GM21360 (cell line): ENCODE measurements around the gene MAML1.
A peak's percentile ranks its signal among the peaks of the same experiment; 100 is the strongest.
"Not testable (repeated sequence)": the region's sequence is repeated elsewhere in the genome, so short reads cannot be mapped to it uniquely, and the experiment has no call there.

Experiments used
- ATAC-seq: cut with Tn5 transposase; IDR thresholded peaks from one replicate; pipeline ENCODE4 v1.9.1; 2021; ENCODE audit warnings: mild to moderate bottlenecking, moderate library complexity; ENCODE audit not compliant: unreplicated experiment

The MAML1 gene

DNA sequence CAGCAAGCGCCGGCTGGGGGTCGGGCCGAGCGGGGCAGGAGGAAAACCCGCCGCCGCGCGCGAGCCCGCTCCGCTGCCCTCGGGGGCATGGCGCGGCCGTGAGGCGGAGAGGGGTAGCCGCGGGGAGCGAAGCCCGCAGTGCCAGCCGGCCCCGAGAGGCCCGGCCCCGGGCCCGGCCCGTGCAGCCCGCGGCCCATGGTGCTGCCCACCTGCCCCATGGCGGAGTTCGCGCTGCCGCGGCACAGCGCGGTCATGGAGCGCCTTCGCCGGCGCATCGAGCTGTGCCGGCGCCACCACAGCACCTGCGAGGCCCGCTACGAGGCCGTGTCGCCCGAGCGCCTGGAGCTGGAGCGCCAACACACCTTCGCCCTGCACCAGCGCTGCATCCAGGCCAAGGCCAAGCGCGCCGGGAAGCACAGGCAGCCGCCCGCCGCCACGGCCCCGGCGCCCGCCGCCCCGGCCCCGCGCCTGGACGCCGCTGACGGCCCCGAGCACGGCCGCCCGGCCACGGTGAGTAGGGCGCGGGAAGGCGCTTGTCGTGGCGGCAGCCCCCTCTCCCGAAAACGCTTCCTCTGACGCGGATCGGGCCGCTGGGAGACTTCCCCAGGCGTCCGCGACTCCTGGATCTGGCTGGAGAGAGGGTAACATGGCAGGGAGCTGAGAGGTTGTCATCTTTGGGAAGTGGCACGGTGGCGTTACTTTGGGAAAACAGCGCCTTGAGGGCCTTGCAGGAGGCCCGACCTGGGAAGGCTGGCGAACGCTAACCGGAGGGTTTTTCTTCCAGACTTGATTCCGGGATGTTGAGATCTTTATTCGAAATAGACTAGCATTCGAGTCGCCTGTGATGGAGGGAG is 523 bp downstream of the MAML1 start:
- ATAC-seq, result peak; percentile 27

GRCh38 chr5:179733772-179734126 is 1.1 kb downstream of the MAML1 start:
- no peak for ATAC-seq

GRCh38 chr5:179734536-179735164 is 2.0 kb downstream of the MAML1 start:
- no peak for ATAC-seq

- ATAC-seq, result no peak
Measured at GRCh38 chr5:179738742-179739141, 6.1 kb downstream of the MAML1 start.

GRCh38 chr5:179744106-179744505 is 11.5 kb downstream of the MAML1 start:
- ATAC-seq, result not testable (repeated sequence)

- ATAC-seq, result no peak
Measured at GRCh38 chr5:179746872-179747271, 14.2 kb downstream of the MAML1 start.

- no peak for ATAC-seq
Measured at GRCh38 chr5:179747811-179748210, 15.2 kb downstream of the MAML1 start.

DNA sequence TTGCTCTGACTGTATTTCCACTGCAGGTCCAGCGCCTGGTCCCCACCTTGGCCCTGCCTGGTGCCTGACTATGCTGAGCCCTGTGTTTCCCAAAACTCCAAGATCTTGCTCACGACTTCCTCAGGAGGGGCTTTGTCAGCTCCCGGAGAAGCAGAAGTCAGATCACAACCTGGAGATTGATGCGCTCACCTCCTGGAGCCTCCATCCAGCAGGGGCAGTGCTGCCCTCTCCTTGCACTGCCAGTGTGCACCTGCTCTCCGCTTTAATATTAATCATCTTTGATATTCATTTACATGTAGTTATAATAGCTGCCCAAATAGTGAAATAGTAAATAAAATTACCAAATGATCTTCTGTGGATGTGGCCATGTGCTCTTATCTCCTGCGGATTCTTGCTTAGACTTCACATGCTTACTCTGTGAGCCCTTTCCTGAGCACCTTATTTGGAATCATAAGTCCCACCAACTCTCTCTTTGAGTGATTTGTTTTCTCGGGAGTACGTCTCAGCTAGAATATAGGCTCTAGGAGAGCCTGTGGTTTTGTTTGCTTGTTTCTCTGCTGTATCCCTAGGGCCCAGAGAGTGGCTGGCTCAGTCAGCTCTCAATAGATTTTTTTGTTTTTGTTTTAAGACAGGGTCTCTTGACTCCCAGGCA is 17.4 kb downstream of the MAML1 start:
- no peak for ATAC-seq

- ATAC-seq, result no peak
Measured at GRCh38 chr5:179753971-179754370, 21.3 kb downstream of the MAML1 start.

GRCh38 chr5:179755022-179755421 is 22.4 kb downstream of the MAML1 start:
- ATAC-seq, result no peak

GRCh38 chr5:179758955-179759354 is 26.3 kb downstream of the MAML1 start:
- ATAC-seq, result no peak

GRCh38 chr5:179759581-179760551 is 27.2 kb downstream of the MAML1 start:
- peak; percentile 50 for ATAC-seq

DNA sequence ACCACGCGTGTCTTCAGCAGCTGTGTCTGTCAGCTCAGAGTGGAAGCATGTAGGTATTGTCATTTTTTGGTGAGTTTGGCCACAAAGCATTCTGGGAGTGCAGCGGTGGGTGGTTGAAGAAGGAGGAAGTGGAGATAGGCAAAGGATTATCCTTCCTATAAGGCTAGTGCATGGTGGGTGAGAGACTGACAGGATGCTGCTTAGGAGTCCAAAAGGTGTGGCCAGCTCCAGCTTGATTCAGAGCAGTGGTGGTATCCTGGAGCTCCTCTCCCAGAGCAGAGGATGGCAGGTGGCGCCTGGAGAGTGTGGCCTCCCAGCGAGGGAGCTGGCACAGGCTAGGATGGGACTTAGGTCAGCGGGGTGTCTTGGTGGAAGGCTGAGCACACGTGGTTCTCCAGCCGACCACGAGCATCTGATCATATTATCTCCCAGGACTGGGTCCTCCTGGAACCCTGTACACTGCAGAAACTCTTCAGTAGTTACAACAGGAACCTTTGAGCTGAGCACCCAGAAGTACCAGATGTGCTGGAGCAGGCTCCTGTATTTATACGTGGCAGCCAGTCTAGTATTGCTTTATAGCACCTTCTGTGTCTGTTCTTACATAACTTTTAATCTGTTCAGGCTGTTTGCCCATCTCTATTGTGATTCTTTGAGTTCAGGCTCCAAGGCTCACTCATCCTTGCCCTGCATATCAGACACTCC is 29.6 kb downstream of the MAML1 start:
- no peak for ATAC-seq

- no peak for ATAC-seq
Measured at GRCh38 chr5:179762781-179763176, 30.2 kb downstream of the MAML1 start.

GRCh38 chr5:179763215-179763945 is 30.8 kb downstream of the MAML1 start:
- ATAC-seq, result no peak

GRCh38 chr5:179764056-179764455 is 31.4 kb downstream of the MAML1 start:
- ATAC-seq, result no peak

- no peak for ATAC-seq
Measured at GRCh38 chr5:179765400-179765799, 32.8 kb downstream of the MAML1 start.

DNA sequence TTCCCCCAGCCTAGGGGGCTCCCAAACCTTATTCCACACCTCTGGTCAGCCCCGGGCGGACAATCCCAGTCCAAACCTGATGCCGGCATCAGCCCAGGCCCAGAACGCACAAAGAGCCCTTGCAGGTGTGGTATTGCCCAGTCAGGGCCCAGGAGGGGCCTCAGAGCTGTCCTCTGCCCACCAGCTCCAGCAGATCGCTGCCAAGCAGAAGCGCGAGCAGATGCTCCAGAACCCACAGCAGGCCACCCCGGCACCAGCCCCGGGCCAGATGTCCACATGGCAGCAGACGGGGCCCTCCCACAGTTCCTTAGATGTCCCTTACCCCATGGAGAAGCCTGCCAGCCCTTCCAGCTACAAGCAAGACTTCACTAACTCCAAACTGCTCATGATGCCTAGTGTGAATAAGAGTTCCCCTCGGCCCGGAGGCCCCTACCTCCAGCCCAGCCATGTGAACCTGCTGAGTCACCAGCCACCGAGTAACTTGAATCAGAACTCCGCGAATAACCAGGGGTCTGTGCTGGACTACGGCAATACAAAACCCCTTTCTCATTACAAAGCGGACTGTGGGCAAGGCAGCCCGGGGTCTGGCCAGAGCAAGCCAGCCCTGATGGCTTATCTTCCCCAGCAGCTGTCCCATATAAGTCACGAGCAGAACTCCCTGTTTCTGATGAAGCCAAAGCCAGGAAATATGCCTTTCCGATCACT is 33.6 kb downstream of the MAML1 start:
- ATAC-seq, result no peak
